ENCODE measurements around the gene ACTMAP.
A peak's percentile ranks its signal among the peaks of the same experiment; 100 is the strongest.
"Not testable (repeated sequence)": the region's sequence is repeated elsewhere in the genome, so short reads cannot be mapped to it uniquely, and the experiment has no call there.

The ACTMAP gene

GRCh38 chr19:40750058-40750873, at the start of gene ACTMAP:
Gene ACTMAP, minus strand, starts transcription at chr19:40750477. Its CDS starts 674 bp downstream, at chr19:40749803.
- DNase-seq: peak; percentile 97 to 100 (median 100)

GRCh38 chr19:40799558-40800338, 49.5 kb upstream of the ACTMAP start:
- peak in 6 of 56 donors; percentile 13 to 67 (median 39) for DNase-seq

- DNase-seq: peak; percentile 60 to 100 (median 100)
These were observed 48.6 kb upstream of the ACTMAP start, which contains the start of gene EGLN2 for GRCh38 chr19:40798683-40799557. Gene EGLN2, plus strand, starts transcription at chr19:40799191. Its CDS starts 1,382 bp downstream, at chr19:40800573.

GRCh38 chr19:40797963-40798682, 47.8 kb upstream of the ACTMAP start:
- DNase-seq: peak in 8 of 56 donors; percentile 26 to 66 (median 50)

- DNase-seq: no peak
These were observed 47.1 kb upstream of the ACTMAP start for GRCh38 chr19:40797166-40797962.

- DNase-seq: no peak
These were observed 41.7 kb upstream of the ACTMAP start for GRCh38 chr19:40791996-40792395.

GRCh38 chr19:40791349-40791748, 41.1 kb upstream of the ACTMAP start:
- DNase-seq: no peak

GRCh38 chr19:40786060-40787037, 36.1 kb upstream of the ACTMAP start:
- DNase-seq: no peak

- no peak for DNase-seq
These were observed 35.2 kb upstream of the ACTMAP start for GRCh38 chr19:40785526-40785925.

- not testable (repeated sequence) for DNase-seq
These were observed 33.9 kb upstream of the ACTMAP start for GRCh38 chr19:40784146-40784545.

- DNase-seq: no peak
These were observed 33.4 kb upstream of the ACTMAP start for GRCh38 chr19:40783711-40784110.

- DNase-seq: no peak
These were observed 30.9 kb upstream of the ACTMAP start for GRCh38 chr19:40781140-40781539.

- DNase-seq: no peak
These were observed 30.3 kb upstream of the ACTMAP start for GRCh38 chr19:40780582-40780981.

GRCh38 chr19:40778706-40779284, 28.5 kb upstream of the ACTMAP start:
- DNase-seq: no peak

GRCh38 chr19:40777937-40778705, 27.8 kb upstream of the ACTMAP start, which contains the start of gene RAB4B:
Gene RAB4B, plus strand, starts transcription at chr19:40778247. Its CDS starts 129 bp downstream, at chr19:40778376.
- peak; percentile 92 to 100 (median 99) for DNase-seq

- DNase-seq: peak in 1 of 56 donors; percentile 73
These were observed 27.3 kb upstream of the ACTMAP start for GRCh38 chr19:40777645-40777936.

Measured in amygdala (tissue), 56 donors.